HG02642 (cell line): ENCODE results near the gene COX7B.
"Not testable (repeated sequence)": the region's sequence is repeated elsewhere in the genome, so short reads cannot be mapped to it uniquely, and the experiment has no call there.

Source experiments
- ATAC-seq: cut with Tn5 transposase; IDR thresholded peaks from one replicate; pipeline ENCODE4 v1.9.1; 2021; ENCODE audit warnings: mild to moderate bottlenecking; ENCODE audit not compliant: unreplicated experiment, poor library complexity

Gene COX7B

DNA sequence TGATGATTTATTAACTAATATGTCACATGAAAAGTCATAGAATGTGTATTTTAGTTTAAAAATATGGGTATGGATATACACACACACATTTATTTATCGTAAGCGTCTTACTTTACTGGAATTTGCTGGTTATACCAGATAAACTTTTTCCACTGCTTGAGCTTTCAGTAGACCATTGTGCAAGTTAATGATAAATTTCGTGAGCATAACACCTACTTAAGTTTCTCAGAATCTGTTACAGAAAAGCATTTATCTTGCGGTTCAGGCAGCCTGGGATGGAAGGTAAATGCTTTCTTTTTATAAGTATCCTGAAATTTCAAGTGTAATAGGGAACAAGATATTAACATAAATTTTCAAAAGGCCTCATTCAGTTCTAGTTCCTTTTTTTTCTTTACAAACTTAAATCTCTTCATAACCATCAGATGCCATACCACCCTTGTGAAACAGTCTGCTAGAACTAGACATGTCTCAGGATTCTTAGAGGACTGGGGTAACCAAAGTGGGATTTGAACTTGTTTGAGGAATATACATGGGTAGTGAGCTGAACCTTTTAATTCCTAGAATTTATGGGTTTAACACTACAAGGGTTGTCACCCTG, 38.9 kb downstream of the COX7B start:
- no peak for ATAC-seq

DNA sequence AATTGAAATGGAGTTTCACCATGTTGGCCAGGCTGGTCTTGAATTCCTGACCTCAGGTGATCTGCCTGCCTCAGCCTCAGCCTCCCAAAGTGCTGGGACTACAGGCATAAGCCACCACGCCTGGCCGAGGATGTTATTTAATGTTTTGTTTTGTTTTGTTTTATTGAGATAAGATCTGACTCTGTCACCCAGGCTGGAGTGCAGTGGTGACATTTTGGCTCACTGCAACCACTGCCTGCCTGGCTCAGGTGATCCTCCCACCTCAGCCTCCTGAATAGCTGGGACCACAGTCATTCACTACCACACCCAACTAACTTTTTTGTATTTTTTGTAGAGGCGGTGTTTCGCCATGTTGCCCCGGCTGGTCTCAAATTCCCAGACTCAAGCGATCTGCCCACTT, 45.8 kb downstream of the COX7B start:
- ATAC-seq, result not testable (repeated sequence)

DNA sequence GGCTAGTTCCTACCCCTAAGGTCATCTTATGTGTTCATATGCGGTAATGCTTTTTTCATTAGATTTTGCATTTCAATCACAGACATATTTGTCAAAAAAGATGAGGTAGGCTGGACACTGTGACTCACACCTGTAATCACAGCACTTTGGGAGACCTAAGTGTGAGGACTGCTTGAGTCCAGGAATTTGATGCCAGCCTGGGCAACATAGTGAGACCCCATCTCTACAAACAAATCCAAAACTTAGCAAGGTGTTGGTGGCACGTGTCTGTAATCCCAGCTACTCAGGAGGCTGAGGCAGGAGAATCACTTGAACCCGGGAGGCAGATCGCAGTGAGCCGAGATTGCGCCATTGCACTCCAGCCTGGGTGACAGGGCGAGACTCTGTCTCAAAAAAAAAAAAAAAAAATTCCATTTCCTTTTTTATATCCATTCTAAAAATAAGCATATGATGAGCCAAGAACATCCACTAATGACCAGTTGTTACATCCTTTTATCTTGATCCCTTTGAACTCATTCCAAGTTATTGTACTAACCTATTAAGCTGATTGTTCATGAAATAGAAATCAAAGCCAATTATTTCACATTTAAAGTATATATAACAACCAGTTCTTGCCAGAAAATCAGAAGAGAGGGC, 46.8 kb downstream of the COX7B start:
- ATAC-seq, result no peak

DNA sequence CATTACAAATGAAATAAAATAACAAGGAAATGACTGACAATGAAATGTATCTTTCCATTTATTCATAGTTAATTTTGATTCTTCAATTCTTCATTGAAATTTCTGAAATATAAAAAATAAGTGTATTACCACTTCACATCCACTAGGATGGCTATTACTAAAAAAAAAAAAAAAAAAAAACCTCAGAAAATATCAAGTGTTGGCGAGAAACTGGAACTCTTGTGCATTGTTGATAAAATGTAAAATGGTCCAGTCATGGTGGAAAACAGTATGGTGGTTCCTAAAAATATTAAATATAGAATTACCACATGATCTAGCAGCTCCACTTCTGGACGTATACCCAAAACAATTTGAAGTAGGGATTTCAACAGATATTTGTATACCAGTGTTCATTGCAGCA, 47.3 kb downstream of the COX7B start:
- ATAC-seq, result no peak

DNA sequence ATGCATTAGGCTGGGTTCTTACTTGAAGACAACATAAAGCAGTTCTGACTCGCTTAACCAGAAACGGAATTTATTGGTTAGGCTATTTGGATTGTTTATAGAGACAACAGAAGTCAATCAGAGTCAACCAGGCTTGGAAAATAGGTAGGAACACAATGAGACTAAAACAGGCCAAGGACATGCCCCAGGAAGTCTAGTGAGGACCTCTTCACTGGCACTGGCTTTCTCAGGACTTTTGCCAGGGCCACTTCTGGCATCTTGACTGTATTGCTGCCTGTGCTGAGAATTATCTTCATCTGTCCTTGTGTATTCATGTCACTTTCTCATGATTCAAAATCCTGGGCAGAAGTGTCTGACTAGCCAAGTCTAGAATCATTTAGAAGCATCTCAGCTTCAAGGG, 50.6 kb downstream of the COX7B start:
- no peak for ATAC-seq

DNA sequence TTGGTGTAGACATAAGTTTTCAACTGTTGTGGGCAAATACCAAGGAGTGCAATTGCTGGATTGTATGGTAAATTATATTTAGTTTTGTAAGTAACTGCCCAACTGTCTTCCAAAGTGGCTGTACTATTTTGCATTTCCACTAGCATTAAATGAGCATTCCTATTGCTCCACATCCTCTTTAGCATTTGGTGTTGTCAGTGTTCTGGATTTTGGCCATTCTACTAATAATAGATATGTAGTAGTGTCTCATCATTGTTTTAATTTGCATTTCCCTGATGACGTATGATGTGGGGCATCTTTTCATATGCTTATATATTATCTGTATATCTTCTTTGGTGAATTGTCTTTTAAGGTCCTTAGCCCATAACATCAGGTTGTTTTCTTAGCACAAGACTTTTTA, 52.9 kb downstream of the COX7B start:
- no peak for ATAC-seq

DNA sequence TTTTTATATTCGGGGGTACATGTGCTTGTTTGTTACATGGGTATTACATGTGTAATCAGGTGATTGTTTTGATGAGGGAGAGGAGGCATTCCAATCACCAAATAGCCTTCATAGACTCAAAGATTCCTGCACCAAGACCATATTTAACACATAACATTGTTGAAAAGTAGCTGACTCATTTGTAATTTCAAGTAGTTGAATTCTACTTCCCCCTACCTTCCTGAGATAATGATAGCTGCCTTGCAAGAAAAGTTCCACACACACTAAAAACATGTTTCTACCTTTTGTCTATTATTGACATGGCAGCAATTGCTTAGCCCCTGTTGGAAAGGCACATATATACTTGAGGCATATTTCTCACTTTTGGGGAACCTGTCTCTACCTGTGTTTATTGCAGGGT, 54.0 kb downstream of the COX7B start:
- no peak for ATAC-seq

DNA sequence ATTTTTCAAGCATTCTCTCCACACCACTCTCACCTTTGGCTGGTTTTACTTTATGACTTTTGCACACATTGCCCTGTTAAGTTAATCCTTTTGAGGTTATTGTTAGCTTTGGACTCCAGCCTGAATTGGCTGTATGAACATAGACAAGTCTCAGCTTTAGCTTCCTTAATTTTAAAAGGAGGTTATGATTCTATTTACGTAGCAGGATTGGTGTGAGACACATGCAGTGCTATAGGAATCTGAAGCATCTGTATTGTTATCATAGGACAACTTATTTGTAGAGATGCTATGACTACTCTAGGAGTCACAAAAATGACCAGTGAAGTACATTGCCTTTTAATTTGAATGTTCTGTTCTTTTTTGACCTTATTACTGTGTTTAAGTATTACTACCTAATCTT, 54.4 kb downstream of the COX7B start:
- no peak for ATAC-seq
